ENCODE results near the gene MORN1. TPM values are rescaled to one million over a fixed set of nuclear protein-coding genes. Genes with fewer than 3 reads are reported as not detected.
A peak's percentile ranks its signal among the peaks of the same experiment; 100 is the strongest.

Gene MORN1
- total RNA-seq, 4 donors from 2014 or later: 3.0 to 34.0 (median 12.5) TPM

DNA sequence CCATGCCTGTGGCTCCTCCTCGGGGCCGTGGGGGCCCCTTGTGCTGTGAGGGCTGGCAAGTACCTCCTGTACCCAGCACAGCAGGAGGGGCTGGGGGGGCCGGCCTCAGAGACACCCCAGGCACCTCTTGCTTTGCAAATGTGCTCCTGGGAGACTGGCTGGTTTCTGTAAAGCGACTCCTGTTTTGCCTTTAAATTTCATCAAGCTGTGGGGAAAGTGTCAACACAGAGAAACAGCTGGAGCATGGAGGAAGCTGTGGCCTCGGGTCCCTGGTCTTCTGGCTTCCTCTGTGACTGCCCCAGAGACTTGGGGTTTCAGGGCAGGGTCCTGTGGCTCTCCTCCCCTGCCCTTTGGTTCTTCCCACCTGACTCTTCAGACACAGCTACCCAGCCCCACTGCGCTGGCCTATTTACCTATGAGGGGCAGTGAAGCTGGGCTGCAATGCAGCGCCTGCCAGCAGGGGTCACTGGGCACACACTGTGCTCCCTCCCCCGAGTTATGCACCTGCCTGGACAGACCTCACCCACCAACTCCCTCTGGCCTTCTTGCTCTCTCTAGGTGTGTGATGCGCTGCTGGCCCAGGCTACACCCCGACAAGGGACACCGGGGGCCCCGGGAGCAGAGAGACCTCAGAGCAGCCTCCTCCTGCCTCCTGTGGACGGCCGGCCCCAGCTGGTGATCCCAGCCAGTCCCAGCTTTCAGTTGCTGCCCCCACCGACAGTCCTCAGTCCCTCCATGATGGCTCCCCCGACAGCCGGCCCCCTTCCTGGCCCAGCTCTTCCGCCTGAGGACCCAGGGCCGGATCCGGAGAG is 38.6 kb upstream of the MORN1 start:
- no peak overlapping the region for H3K27ac ChIP-seq
- H3K27me3 ChIP-seq: peaks cover 36% of the 10 kb centered on the region
- no peak overlapping the region for H3K4me3 ChIP-seq
- intact Hi-C loops (cut with DNase I; ENCODE audit: low total_unique reads) (loop anchor here (10.0 kb wide), 1 partner anchor 365 kb away; no protein-coding TSS in a partner anchor), in situ Hi-C loops (cut with MboI; ENCODE audit: low pct_ligation_motif_present in 1 of 4, low pct_unique_long_range_greater_than_20kb in 1 of 4, low sequenced_read_pairs in 3 of 4) (no loop called here)
- 85% methylated on average over 17 of the region's 20 CpGs; no CpG with 5 or more reads in 1 of the 2 donors for WGBS, 2 donors (ENCODE audit: low coverage in 1 of 2)
- no peaks in the 10 kb centered on the region for H3K36me3 ChIP-seq
- no peak for DNase-seq
- H3K9me3 ChIP-seq: peaks cover 0 to 7% of the 10 kb centered on the region in 2 donors
- no peak for TF ChIP-seq EP300 (IDR thresholded peaks at IDR 0.05; ENCODE audit: low read depth)
- TF ChIP-seq, protein P1, sequence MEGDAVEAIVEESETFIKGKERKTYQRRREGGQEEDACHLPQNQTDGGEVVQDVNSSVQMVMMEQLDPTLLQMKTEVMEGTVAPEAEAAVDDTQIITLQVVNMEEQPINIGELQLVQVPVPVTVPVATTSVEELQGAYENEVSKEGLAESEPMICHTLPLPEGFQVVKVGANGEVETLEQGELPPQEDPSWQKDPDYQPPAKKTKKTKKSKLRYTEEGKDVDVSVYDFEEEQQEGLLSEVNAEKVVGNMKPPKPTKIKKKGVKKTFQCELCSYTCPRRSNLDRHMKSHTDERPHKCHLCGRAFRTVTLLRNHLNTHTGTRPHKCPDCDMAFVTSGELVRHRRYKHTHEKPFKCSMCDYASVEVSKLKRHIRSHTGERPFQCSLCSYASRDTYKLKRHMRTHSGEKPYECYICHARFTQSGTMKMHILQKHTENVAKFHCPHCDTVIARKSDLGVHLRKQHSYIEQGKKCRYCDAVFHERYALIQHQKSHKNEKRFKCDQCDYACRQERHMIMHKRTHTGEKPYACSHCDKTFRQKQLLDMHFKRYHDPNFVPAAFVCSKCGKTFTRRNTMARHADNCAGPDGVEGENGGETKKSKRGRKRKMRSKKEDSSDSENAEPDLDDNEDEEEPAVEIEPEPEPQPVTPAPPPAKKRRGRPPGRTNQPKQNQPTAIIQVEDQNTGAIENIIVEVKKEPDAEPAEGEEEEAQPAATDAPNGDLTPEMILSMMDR (IDR thresholded peaks at IDR 0.05): peak in 2 of 5 experiments; percentile 15 to 30
- H3K4me1 ChIP-seq: no peaks in the 10 kb centered on the region

GRCh38 chr1:2428490-2428889 is 37.1 kb upstream of the MORN1 start:
- intact Hi-C loops (cut with DNase I; ENCODE audit: low total_unique reads) (no loop called here), in situ Hi-C loops (cut with MboI; ENCODE audit: low pct_ligation_motif_present in 1 of 4, low pct_unique_long_range_greater_than_20kb in 1 of 4, low sequenced_read_pairs in 3 of 4) (no loop called here)
- no peak for TF ChIP-seq POLR2AphosphoS5 (IDR thresholded peaks at IDR 0.05)
- TF ChIP-seq EP300 (IDR thresholded peaks at IDR 0.05; ENCODE audit: low read depth): no peak
- TF ChIP-seq, protein P1 (IDR thresholded peaks at IDR 0.05): no peak
- TF ChIP-seq POLR2A (IDR thresholded peaks at IDR 0.05): no peak
- no peaks in the 10 kb centered on the region for H3K36me3 ChIP-seq
- H3K4me3 ChIP-seq: no peak overlapping the region
- H3K4me1 ChIP-seq: no peaks in the 10 kb centered on the region
- 92% methylated on average over 24 of the region's 28 CpGs; no CpG with 5 or more reads in 1 of the 2 donors for WGBS, 2 donors (ENCODE audit: low coverage in 1 of 2)
- peaks cover 26% of the 10 kb centered on the region for H3K27me3 ChIP-seq
- no peak overlapping the region for H3K27ac ChIP-seq
- DNase-seq: no peak
- H3K9me3 ChIP-seq: peaks cover 0 to 7% of the 10 kb centered on the region in 2 donors

GRCh38 chr1:2427976-2428375 is 36.6 kb upstream of the MORN1 start:
- TF ChIP-seq EP300 (IDR thresholded peaks at IDR 0.05; ENCODE audit: low read depth): no peak
- no peak for TF ChIP-seq POLR2AphosphoS5 (IDR thresholded peaks at IDR 0.05)
- no peak for TF ChIP-seq POLR2A (IDR thresholded peaks at IDR 0.05)
- TF ChIP-seq, protein P1 (IDR thresholded peaks at IDR 0.05): no peak
- WGBS, 2 donors (ENCODE audit: low coverage in 1 of 2): 66% methylated on average over 8 of the region's 10 CpGs; no CpG with 5 or more reads in 1 of the 2 donors
- Histone ChIP-seq H3K27me3 (peaks cover 26% of the 10 kb centered on the region), H3K27ac (no peak overlapping the region), H3K9me3 (peaks cover 0 to 12% of the 10 kb centered on the region in 2 donors), H3K36me3 (no peaks in the 10 kb centered on the region), H3K4me1 (no peaks in the 10 kb centered on the region), H3K4me3 (no peak overlapping the region)
- intact Hi-C loops (cut with DNase I; ENCODE audit: low total_unique reads) (no loop called here), in situ Hi-C loops (cut with MboI; ENCODE audit: low pct_ligation_motif_present in 1 of 4, low pct_unique_long_range_greater_than_20kb in 1 of 4, low sequenced_read_pairs in 3 of 4) (no loop called here)
- no peak for DNase-seq

- H3K27ac ChIP-seq: no peak overlapping the region
- H3K9me3 ChIP-seq: peaks cover 0 to 12% of the 10 kb centered on the region in 2 donors
- peaks cover 20% of the 10 kb centered on the region for H3K27me3 ChIP-seq
- TF ChIP-seq POLR2AphosphoS5 (IDR thresholded peaks at IDR 0.05) (no peak), POLR2A (IDR thresholded peaks at IDR 0.05) (no peak), EP300 (IDR thresholded peaks at IDR 0.05; ENCODE audit: low read depth) (no peak)
- TF ChIP-seq, protein P1 (IDR thresholded peaks at IDR 0.05): no peak
- in situ Hi-C loops (cut with MboI; ENCODE audit: low pct_ligation_motif_present in 1 of 4, low pct_unique_long_range_greater_than_20kb in 1 of 4, low sequenced_read_pairs in 3 of 4) (no loop called here), intact Hi-C loops (cut with DNase I; ENCODE audit: low total_unique reads) (no loop called here)
- DNase-seq: no peak
- H3K36me3 ChIP-seq: no peaks in the 10 kb centered on the region
- H3K4me1 ChIP-seq: no peaks in the 10 kb centered on the region
- 74% methylated on average over 17 of the region's 18 CpGs; no CpG with 5 or more reads in 1 of the 2 donors for WGBS, 2 donors (ENCODE audit: low coverage in 1 of 2)
- H3K4me3 ChIP-seq: no peak overlapping the region
Measured at GRCh38 chr1:2427051-2427450, 35.7 kb upstream of the MORN1 start.
